NCI-H345 (cell line): ENCODE measurements around the gene IFNL4.
"Not testable (repeated sequence)": the region's sequence is repeated elsewhere in the genome, so short reads cannot be mapped to it uniquely, and the experiment has no call there.

Source experiments
- DNase-seq: peaks from one replicate; lab custom pipeline; 2025; lab: John Stamatoyannopoulos, UW

IFNL4 gene

GRCh38 chr19:39219108-39219507 lies 29.5 kb downstream of the IFNL4 start:
- DNase-seq = not testable (repeated sequence)

GRCh38 chr19:39218230-39219007 lies 30.2 kb downstream of the IFNL4 start:
- DNase-seq = peak; percentile 77

GRCh38 chr19:39217094-39217493 lies 31.6 kb downstream of the IFNL4 start:
- DNase-seq = no peak

GRCh38 chr19:39215323-39215722 lies 33.3 kb downstream of the IFNL4 start:
- not testable (repeated sequence) for DNase-seq

- peak; percentile 35 for DNase-seq
These were observed 36.3 kb downstream of the IFNL4 start for GRCh38 chr19:39212375-39212742.

- no peak for DNase-seq
These were observed 36.8 kb downstream of the IFNL4 start for GRCh38 chr19:39211731-39212374.

GRCh38 chr19:39209196-39209595 lies 39.5 kb downstream of the IFNL4 start:
- no peak for DNase-seq

- DNase-seq = no peak
These were observed 40.4 kb downstream of the IFNL4 start for GRCh38 chr19:39208175-39208795.

GRCh38 chr19:39207293-39207836 lies 41.3 kb downstream of the IFNL4 start:
- no peak for DNase-seq

GRCh38 chr19:39206122-39206521 lies 42.5 kb downstream of the IFNL4 start:
- no peak for DNase-seq

- no peak for DNase-seq
These were observed 43.2 kb downstream of the IFNL4 start for GRCh38 chr19:39205449-39205764.

- DNase-seq = no peak
These were observed 45.0 kb downstream of the IFNL4 start, which contains the start of gene SYCN for GRCh38 chr19:39203372-39204341. SYCN (minus strand) TSS chr19:39204263; CDS start chr19:39204254, 9 bp downstream.

GRCh38 chr19:39202998-39203355 lies 45.7 kb downstream of the IFNL4 start:
- DNase-seq = no peak

- DNase-seq = no peak
These were observed 47.9 kb downstream of the IFNL4 start for GRCh38 chr19:39200803-39201115.

- no peak for DNase-seq
These were observed 48.4 kb downstream of the IFNL4 start for GRCh38 chr19:39200066-39200802.

GRCh38 chr19:39199025-39199424 lies 49.6 kb downstream of the IFNL4 start:
- no peak for DNase-seq

- DNase-seq = no peak
These were observed 50.8 kb downstream of the IFNL4 start for GRCh38 chr19:39197808-39198207.

GRCh38 chr19:39196860-39197562 lies 51.6 kb downstream of the IFNL4 start, which contains the start of gene NCCRP1:
NCCRP1 (plus strand) TSS chr19:39196964; CDS start chr19:39196983, 19 bp downstream.
- DNase-seq = peak; percentile 43

- DNase-seq = no peak
These were observed 52.3 kb downstream of the IFNL4 start for GRCh38 chr19:39196320-39196719.
